ENCODE results near the gene FIBCD1.
"Not testable (repeated sequence)": the region's sequence is repeated elsewhere in the genome, so short reads cannot be mapped to it uniquely, and the experiment has no call there.

The FIBCD1 gene

GRCh38 chr9:130957451-130958203, 18.6 kb upstream of the FIBCD1 start:
- no peak overlapping the region for H3K4me3 ChIP-seq (ENCODE audit: low read depth, low read length)
- TF ChIP-seq, protein P1, sequence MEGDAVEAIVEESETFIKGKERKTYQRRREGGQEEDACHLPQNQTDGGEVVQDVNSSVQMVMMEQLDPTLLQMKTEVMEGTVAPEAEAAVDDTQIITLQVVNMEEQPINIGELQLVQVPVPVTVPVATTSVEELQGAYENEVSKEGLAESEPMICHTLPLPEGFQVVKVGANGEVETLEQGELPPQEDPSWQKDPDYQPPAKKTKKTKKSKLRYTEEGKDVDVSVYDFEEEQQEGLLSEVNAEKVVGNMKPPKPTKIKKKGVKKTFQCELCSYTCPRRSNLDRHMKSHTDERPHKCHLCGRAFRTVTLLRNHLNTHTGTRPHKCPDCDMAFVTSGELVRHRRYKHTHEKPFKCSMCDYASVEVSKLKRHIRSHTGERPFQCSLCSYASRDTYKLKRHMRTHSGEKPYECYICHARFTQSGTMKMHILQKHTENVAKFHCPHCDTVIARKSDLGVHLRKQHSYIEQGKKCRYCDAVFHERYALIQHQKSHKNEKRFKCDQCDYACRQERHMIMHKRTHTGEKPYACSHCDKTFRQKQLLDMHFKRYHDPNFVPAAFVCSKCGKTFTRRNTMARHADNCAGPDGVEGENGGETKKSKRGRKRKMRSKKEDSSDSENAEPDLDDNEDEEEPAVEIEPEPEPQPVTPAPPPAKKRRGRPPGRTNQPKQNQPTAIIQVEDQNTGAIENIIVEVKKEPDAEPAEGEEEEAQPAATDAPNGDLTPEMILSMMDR (IDR thresholded peaks at IDR 0.05; ENCODE audit: low read depth, low read length), result no peak

GRCh38 chr9:130956636-130957450, 17.8 kb upstream of the FIBCD1 start:
- TF ChIP-seq, protein P1 (IDR thresholded peaks at IDR 0.05; ENCODE audit: low read depth, low read length), result no peak
- H3K4me3 ChIP-seq (ENCODE audit: low read depth, low read length), result no peak overlapping the region

DNA sequence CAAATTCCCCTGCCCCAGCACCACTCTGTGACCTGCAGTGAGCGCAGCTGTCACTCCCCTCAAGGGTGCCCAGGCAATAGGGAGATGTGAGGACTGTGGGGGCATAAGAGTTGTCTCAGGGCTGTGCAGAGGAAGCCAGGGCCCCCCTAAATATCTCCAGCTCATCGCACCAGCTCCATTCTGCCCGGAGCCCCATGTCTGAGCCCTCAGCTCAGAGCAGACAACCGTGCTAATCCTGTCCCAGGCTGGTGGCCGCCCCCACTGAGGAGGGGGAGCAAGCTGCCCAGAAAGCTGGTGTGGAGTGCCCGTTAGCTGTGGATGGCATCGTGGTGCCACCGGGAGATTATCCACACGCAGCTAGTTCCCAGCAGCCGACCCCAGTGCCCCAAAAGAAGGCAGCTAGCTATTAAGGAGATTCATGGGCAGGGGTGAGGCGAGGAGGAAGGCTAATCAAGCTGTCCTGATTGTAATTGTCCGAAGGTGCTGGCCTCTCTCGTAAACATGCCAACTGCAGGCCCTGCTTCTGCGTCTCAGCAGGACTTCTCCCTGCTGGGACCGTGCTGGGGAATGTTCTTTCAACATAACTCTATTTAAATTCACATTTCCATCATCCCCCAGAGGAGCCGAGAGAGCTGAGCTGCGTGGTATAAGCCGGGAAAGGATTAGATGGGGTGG, 17.0 kb upstream of the FIBCD1 start:
- no peak overlapping the region for H3K4me3 ChIP-seq (ENCODE audit: low read depth, low read length)
- TF ChIP-seq, protein P1 (IDR thresholded peaks at IDR 0.05; ENCODE audit: low read depth, low read length), result no peak

- not testable (repeated sequence) for H3K4me3 ChIP-seq (ENCODE audit: low read depth, low read length)
Observed at GRCh38 chr9:130954925-130955324, 15.9 kb upstream of the FIBCD1 start.

GRCh38 chr9:130954317-130954716, 15.3 kb upstream of the FIBCD1 start:
- TF ChIP-seq, protein P1 (IDR thresholded peaks at IDR 0.05; ENCODE audit: low read depth, low read length), result no peak
- no peak overlapping the region for H3K4me3 ChIP-seq (ENCODE audit: low read depth, low read length)

DNA sequence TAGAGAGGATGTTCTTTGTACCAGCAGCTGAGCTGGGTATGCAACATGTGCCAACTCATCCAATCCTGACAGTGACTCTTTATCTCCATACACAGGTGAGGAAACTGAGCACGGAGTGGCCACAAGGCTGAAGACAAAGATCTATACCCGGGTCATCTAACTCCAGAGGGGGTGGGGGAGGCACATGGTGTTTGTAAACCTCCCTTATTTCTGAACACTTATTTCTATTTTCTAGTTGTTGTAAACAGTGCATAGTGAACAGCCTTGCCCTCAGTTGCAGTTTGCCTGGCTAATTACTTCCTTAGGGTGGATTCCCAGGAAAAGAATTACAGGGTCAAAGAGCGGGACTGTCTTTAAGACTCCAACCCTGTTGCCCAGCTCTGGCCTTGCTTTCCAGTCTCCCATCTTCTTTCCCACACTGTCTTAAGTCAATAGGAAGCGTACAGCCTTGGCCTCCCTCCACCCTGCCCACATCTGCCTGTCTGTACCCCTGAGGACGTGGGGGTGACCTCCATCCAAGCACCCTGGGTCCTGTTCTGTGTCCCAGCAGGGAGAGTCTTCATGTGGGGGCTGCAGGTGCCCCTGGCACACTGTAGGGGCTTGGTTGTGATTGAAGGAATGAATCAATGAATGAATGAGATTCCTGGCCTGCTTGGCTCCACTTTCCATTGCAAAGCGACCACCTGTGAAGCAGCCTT, 13.2 kb upstream of the FIBCD1 start:
- TF ChIP-seq, protein P1 (IDR thresholded peaks at IDR 0.05; ENCODE audit: low read depth, low read length), result no peak
- no peak overlapping the region for H3K4me3 ChIP-seq (ENCODE audit: low read depth, low read length)

DNA sequence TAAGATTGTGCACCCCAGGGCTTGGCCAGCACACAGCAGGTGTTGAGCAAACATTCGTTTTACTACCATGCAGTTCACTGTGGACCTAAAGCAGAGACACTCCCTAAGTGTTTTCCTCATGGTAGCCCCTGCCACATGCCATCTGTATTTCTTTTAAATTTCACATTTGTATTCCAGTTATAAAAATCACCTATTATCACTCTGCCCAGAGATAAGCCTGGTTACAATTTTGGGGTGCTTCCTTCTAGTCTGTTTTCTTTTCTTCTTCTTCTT, 10.9 kb upstream of the FIBCD1 start:
- TF ChIP-seq, protein P1 (IDR thresholded peaks at IDR 0.05; ENCODE audit: low read depth, low read length), result no peak
- no peak overlapping the region for H3K4me3 ChIP-seq (ENCODE audit: low read depth, low read length)

Measured in WI38 (cell line).